GM10847 (cell line): ENCODE measurements around the gene ZNF438.

Experiments used
- POLR2A ChIP-seq: IDR thresholded peaks from 2 replicates; pipeline ENCODE4 v1.6.1; 2011; ENCODE audit not compliant: insufficient read length; ENCODE audit errors: extremely low read depth

ZNF438 gene

GRCh38 chr10:30863516-30864210, 168.0 kb downstream of the ZNF438 start:
- TF ChIP-seq POLR2A: no peak

GRCh38 chr10:30862486-30862885, 169.2 kb downstream of the ZNF438 start:
- no peak for TF ChIP-seq POLR2A

GRCh38 chr10:30861976-30862375, 169.7 kb downstream of the ZNF438 start:
- no peak for TF ChIP-seq POLR2A

GRCh38 chr10:30861221-30861620, 170.4 kb downstream of the ZNF438 start:
- no peak for TF ChIP-seq POLR2A

- TF ChIP-seq POLR2A: no peak
Observed at GRCh38 chr10:30858499-30858898, 173.2 kb downstream of the ZNF438 start.

GRCh38 chr10:30857803-30858202, 173.9 kb downstream of the ZNF438 start:
- no peak for TF ChIP-seq POLR2A

GRCh38 chr10:30855131-30855530, 176.5 kb downstream of the ZNF438 start:
- TF ChIP-seq POLR2A: no peak

GRCh38 chr10:30854656-30855055, 177.0 kb downstream of the ZNF438 start:
- no peak for TF ChIP-seq POLR2A

GRCh38 chr10:30853066-30853465, 178.6 kb downstream of the ZNF438 start:
- TF ChIP-seq POLR2A: no peak

- no peak for TF ChIP-seq POLR2A
Observed at GRCh38 chr10:30850776-30851175, 180.9 kb downstream of the ZNF438 start.

- TF ChIP-seq POLR2A: no peak
Observed at GRCh38 chr10:30849231-30850035, 182.2 kb downstream of the ZNF438 start.

GRCh38 chr10:30848396-30849032, 183.2 kb downstream of the ZNF438 start:
- TF ChIP-seq POLR2A: no peak

GRCh38 chr10:30847642-30848041, 184.0 kb downstream of the ZNF438 start:
- no peak for TF ChIP-seq POLR2A

- TF ChIP-seq POLR2A: no peak
Observed at GRCh38 chr10:30847199-30847598, 184.5 kb downstream of the ZNF438 start.

- TF ChIP-seq POLR2A: no peak
Observed at GRCh38 chr10:30846710-30847109, 185.0 kb downstream of the ZNF438 start.

GRCh38 chr10:30842894-30843293, 188.8 kb downstream of the ZNF438 start:
- no peak for TF ChIP-seq POLR2A

GRCh38 chr10:30842185-30842584, 189.5 kb downstream of the ZNF438 start:
- TF ChIP-seq POLR2A: no peak
